Endodermal cell (in vitro differentiated cells): ENCODE measurements around the gene TPST2. TPM values are rescaled to one million over a fixed set of nuclear protein-coding genes. Genes with fewer than 3 reads are reported as not detected.

Experiments
- DNase-seq: peaks from one replicate; pipeline ENCODE4 v3.0.0-alpha.2; 2017
- H3K27ac ChIP-seq: 2 replicates; pipeline ENCODE4 v1.5.1; 2013; ENCODE audit warnings: mild to moderate bottlenecking, low read depth, low read length, moderate library complexity
- H3K27me3 ChIP-seq: 2 replicates; pipeline ENCODE4 v1.6.1; 2013; ENCODE audit warnings: mild to moderate bottlenecking, low read length, moderate library complexity; ENCODE audit not compliant: insufficient read depth, control insufficient read depth, poor library complexity, severe bottlenecking
- H3K36me3 ChIP-seq: 2 replicates; pipeline ENCODE4 v1.7.0; 2013; ENCODE audit warnings: mild to moderate bottlenecking, low read length, moderate library complexity; ENCODE audit not compliant: control insufficient read depth, insufficient read depth
- H3K4me1 ChIP-seq: one replicate; pipeline ENCODE4 v1.7.0; 2013; ENCODE audit warnings: low read length; ENCODE audit not compliant: control insufficient read depth, insufficient read depth
- H3K4me3 ChIP-seq: 2 replicates; pipeline ENCODE4 v1.5.1; 2013; ENCODE audit warnings: mild to moderate bottlenecking, low read length, moderate library complexity
- H3K9ac ChIP-seq: 2 replicates; pipeline ENCODE4 v1.6.1; 2013; ENCODE audit warnings: mild to moderate bottlenecking, low read length, moderate library complexity; ENCODE audit not compliant: poor library complexity, severe bottlenecking; ENCODE audit errors: extremely low read depth
- H3K9me3 ChIP-seq: 2 replicates; pipeline ENCODE4 v1.6.1; 2013; ENCODE audit warnings: mild to moderate bottlenecking, low read length, moderate library complexity; ENCODE audit not compliant: control insufficient read depth
- H3K27ac Mint-ChIP-seq: 2 replicates; pipeline ENCODE4 v1.8.0; 2020; ENCODE audit warnings: mixed read lengths
- H3K27me3 Mint-ChIP-seq: 2 replicates; pipeline ENCODE4 v1.8.0; 2021; ENCODE audit warnings: mild to moderate bottlenecking, mixed read lengths; ENCODE audit not compliant: insufficient read depth
- H3K36me3 Mint-ChIP-seq: 2 replicates; pipeline ENCODE4 v1.8.0; 2020; ENCODE audit warnings: low read depth, mixed read lengths
- H3K4me1 Mint-ChIP-seq: 2 replicates; pipeline ENCODE4 v1.8.0; 2020; ENCODE audit warnings: mixed read lengths
- H3K4me3 Mint-ChIP-seq: 2 replicates; pipeline ENCODE4 v1.8.0; 2020; ENCODE audit warnings: mild to moderate bottlenecking, moderate library complexity, mixed read lengths
- H3K9me3 Mint-ChIP-seq: 2 replicates; pipeline ENCODE4 v1.8.0; 2020; ENCODE audit warnings: mild to moderate bottlenecking, mixed read lengths
- WGBS, 2 experiments: methylation state at CpG; one replicate each; pipeline versions ENCODE4 v1.1.5 to v1.1.7; 2013; ENCODE audit warnings: missing lambda C conversion rate in 2 of 2, mixed read lengths in 1 of 2; ENCODE audit not compliant: insufficient coverage in 1 of 2, insufficient read length in 1 of 2; 5-methylcytosine and 5-hydroxymethylcytosine counted together
- total RNA-seq, 2 donors: library from RNA; stranded (reverse); fragmentation: NEBNext Ultra II Directional in 1 of 2; extraction: Animal tissue kit (Norgen Biotek cat#: 25700) in 1 of 2; gene quantifications; 2 replicates in 1 of 2; 3 replicates in 1 of 2; pipeline ENCODE4 v1.2.1, GENCODE V29; 2021
- TF ChIP-seq, protein P1 (sequence below): fragments of 200-600 bp; sonication (generic); conservative IDR thresholded peaks from 2 replicates; pipeline ENCODE4 v1.5.0; 2021; ENCODE audit warnings: antibody characterized with exemption, mild to moderate bottlenecking

TPST2 gene
- total RNA-seq, 2 donors from 2014 or later, result 38.9 to 53.2 TPM

DNA sequence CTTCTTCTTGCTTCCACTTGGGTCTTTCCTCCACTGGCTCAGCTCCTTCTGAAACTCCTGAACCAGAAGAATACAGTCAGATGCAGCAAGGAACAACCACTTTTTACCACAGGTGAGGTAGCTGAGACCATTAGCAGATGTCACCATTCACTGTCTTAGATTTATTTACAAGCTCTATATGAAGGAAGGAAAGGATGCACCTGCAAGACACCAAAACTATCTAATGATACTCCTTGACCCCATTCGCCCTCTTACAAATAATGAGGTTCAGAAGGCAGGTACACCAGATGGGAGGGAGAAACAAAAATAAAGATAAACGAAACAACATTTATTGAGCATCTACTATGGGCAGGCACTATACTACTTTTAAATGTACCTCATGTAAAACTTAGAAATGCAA, 87.9 kb downstream of the TPST2 start:
- Mint-ChIP-seq H3K4me3 (no peak overlapping the region), H3K9me3 (no peaks in the 10 kb centered on the region), H3K36me3 (peaks cover 79% of the 10 kb centered on the region), H3K27ac (no peak overlapping the region), H3K4me1 (peaks cover 9% of the 10 kb centered on the region), H3K27me3 (no peaks in the 10 kb centered on the region)
- peaks cover under 1% of the 10 kb centered on the region for H3K4me1 ChIP-seq
- H3K9me3 ChIP-seq, result no peaks in the 10 kb centered on the region
- peaks cover 78% of the 10 kb centered on the region for H3K36me3 ChIP-seq
- 86% methylated on average over 2 of the region's 2 CpGs; no CpG with 5 or more reads in 1 of the 2 experiments for WGBS, 2 experiments
- no peak overlapping the region for H3K4me3 ChIP-seq
- no peaks in the 10 kb centered on the region for H3K27me3 ChIP-seq
- TF ChIP-seq, protein P1, sequence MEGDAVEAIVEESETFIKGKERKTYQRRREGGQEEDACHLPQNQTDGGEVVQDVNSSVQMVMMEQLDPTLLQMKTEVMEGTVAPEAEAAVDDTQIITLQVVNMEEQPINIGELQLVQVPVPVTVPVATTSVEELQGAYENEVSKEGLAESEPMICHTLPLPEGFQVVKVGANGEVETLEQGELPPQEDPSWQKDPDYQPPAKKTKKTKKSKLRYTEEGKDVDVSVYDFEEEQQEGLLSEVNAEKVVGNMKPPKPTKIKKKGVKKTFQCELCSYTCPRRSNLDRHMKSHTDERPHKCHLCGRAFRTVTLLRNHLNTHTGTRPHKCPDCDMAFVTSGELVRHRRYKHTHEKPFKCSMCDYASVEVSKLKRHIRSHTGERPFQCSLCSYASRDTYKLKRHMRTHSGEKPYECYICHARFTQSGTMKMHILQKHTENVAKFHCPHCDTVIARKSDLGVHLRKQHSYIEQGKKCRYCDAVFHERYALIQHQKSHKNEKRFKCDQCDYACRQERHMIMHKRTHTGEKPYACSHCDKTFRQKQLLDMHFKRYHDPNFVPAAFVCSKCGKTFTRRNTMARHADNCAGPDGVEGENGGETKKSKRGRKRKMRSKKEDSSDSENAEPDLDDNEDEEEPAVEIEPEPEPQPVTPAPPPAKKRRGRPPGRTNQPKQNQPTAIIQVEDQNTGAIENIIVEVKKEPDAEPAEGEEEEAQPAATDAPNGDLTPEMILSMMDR, result no peak
- no peak overlapping the region for H3K9ac ChIP-seq
- no peak overlapping the region for H3K27ac ChIP-seq
- no peak for DNase-seq

DNA sequence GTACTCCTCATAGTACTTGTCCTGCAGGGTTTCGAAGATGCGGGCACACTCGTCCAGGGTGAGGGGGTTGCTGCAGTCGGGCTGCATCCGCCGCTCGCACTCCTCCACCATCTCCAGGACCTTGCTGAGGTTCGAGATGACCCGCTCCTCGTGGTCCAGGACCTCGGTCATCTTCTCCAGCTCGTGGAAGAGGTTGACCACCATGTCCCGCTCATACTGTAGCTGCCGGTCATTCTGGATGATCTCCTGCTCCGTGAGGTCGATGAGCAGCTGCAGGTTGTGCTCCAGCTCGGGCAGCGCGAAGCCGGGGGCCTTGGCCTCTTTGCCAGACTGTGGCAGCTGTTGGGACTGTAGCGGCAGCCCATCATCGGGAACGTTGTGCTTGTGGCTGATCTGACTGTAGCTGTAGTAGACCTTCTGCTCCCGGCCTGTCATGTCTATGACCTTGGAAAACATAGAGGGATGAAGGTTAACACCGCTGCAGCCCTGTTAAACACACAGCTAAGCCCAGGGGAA, 90.7 kb downstream of the TPST2 start:
- Mint-ChIP-seq H3K4me3 (no peak overlapping the region), H3K27me3 (no peaks in the 10 kb centered on the region), H3K9me3 (no peaks in the 10 kb centered on the region), H3K27ac (peak overlapping the region; percentile 26), H3K4me1 (peaks cover 9% of the 10 kb centered on the region), H3K36me3 (peaks cover 81% of the 10 kb centered on the region)
- no peak for DNase-seq
- TF ChIP-seq, protein P1, result no peak
- Histone ChIP-seq H3K27ac (no peak overlapping the region), H3K4me3 (no peak overlapping the region), H3K9me3 (no peaks in the 10 kb centered on the region), H3K9ac (no peak overlapping the region), H3K27me3 (no peaks in the 10 kb centered on the region), H3K4me1 (peaks cover 9% of the 10 kb centered on the region), H3K36me3 (peaks cover 75% of the 10 kb centered on the region)
- WGBS, 2 experiments, result 94 to 95% methylated on average over 20 to 25 of the region's 25 CpGs

DNA sequence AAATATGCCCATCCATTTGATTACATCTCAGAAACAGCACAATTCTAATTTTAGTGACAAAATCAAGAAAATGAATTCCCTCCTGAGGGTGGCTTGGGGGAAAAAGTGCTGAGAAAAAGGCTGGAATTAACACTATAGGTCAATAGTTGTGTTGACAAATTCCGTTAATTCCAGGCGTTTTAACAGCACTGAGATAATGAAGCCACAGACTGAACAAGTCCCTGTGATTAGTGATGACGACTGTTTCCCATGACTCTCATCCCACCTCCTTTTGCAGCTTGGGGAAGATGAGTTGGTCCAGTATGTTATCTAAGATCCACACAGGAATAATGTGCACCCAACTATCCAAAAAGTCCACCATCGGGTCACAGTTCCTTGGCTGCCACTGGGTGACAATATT, 93.5 kb downstream of the TPST2 start:
- Histone ChIP-seq H3K9me3 (no peaks in the 10 kb centered on the region), H3K27me3 (no peaks in the 10 kb centered on the region), H3K36me3 (peaks cover 75% of the 10 kb centered on the region), H3K4me3 (no peak overlapping the region), H3K27ac (no peak overlapping the region), H3K9ac (no peak overlapping the region), H3K4me1 (peaks cover 9% of the 10 kb centered on the region)
- no peak for DNase-seq
- Mint-ChIP-seq H3K36me3 (peaks cover 79% of the 10 kb centered on the region), H3K9me3 (no peaks in the 10 kb centered on the region), H3K27ac (no peak overlapping the region), H3K27me3 (no peaks in the 10 kb centered on the region), H3K4me3 (no peak overlapping the region), H3K4me1 (peaks cover 3% of the 10 kb centered on the region)
- WGBS, 2 experiments, result 90% methylated on average over 4 of the region's 4 CpGs; no CpG with 5 or more reads in 1 of the 2 experiments
- TF ChIP-seq, protein P1, result no peak
